WI38 (cell line): ENCODE data around the gene GARS1.
"Not testable (repeated sequence)": the region's sequence is repeated elsewhere in the genome, so short reads cannot be mapped to it uniquely, and the experiment has no call there.

Experiments
- H3K4me3 ChIP-seq: 2 replicates; pipeline ENCODE4 v1.5.1; 2011; ENCODE audit warnings: low read depth, mild to moderate bottlenecking, control low read depth, low read length
- CTCF ChIP-seq: IDR thresholded peaks from 2 replicates; pipeline ENCODE4 v1.5.1; 2012; ENCODE audit warnings: low read depth, mild to moderate bottlenecking, control low read depth, low read length

GARS1 gene

GRCh38 chr7:30572212-30572841, 22.4 kb upstream of the GARS1 start:
- H3K4me3 ChIP-seq: no peak overlapping the region
- no peak for TF ChIP-seq CTCF

GRCh38 chr7:30575910-30576309, 18.8 kb upstream of the GARS1 start:
- no peak overlapping the region for H3K4me3 ChIP-seq

GRCh38 chr7:30583181-30583580, 11.5 kb upstream of the GARS1 start:
- TF ChIP-seq CTCF: no peak
- H3K4me3 ChIP-seq: no peak overlapping the region

More at GRCh38 chr7:30575910-30576309, 18.8 kb upstream of the GARS1 start:
- no peak for TF ChIP-seq CTCF

- no peak for TF ChIP-seq CTCF
- H3K4me3 ChIP-seq: no peak overlapping the region
Observed at GRCh38 chr7:30584415-30584814, 10.3 kb upstream of the GARS1 start.

GRCh38 chr7:30584965-30585364, 9.7 kb upstream of the GARS1 start:
- TF ChIP-seq CTCF: no peak
- no peak overlapping the region for H3K4me3 ChIP-seq

GRCh38 chr7:30585675-30586074, 9.0 kb upstream of the GARS1 start:
- no peak overlapping the region for H3K4me3 ChIP-seq
- no peak for TF ChIP-seq CTCF

- not testable (repeated sequence) for H3K4me3 ChIP-seq
Observed at GRCh38 chr7:30587547-30587946, 7.1 kb upstream of the GARS1 start.

- no peak for TF ChIP-seq CTCF
- H3K4me3 ChIP-seq: no peak overlapping the region
Observed at GRCh38 chr7:30589111-30589510, 5.6 kb upstream of the GARS1 start.
